DND-41 (cell line): ENCODE results near the gene PRSS38.

Experiments used
- ATAC-seq: fragments of 200-7000 bp; cut with Tn5 transposase; 3 replicates; pipeline ENCODE4 v1.9.1; 2021; ENCODE audit warnings: low read depth; ENCODE audit not compliant: insufficient read depth
- DNase-seq: peaks from one replicate; pipeline ENCODE4 v3.0.0-alpha.2; 2020
- H2AFZ ChIP-seq: 2 replicates; pipeline ENCODE4 v1.6.0; 2012; ENCODE audit warnings: low read depth, low read length
- H3K27ac ChIP-seq: 2 replicates; pipeline ENCODE4 v1.5.1; 2012; ENCODE audit warnings: low read length, inconsistent platforms
- H3K27me3 ChIP-seq: fragments of 200-600 bp; sonication (generic); 2 replicates; pipeline ENCODE4 v1.6.0; 2012; ENCODE audit warnings: low read length, mild to moderate bottlenecking, inconsistent platforms; ENCODE audit not compliant: insufficient read depth, poor library complexity
- H3K36me3 ChIP-seq: 2 replicates; pipeline ENCODE4 v1.5.1; 2012; ENCODE audit warnings: low read length, inconsistent platforms; ENCODE audit not compliant: insufficient read depth
- H3K4me1 ChIP-seq: 2 replicates; pipeline ENCODE4 v1.5.1; 2012; ENCODE audit warnings: mild to moderate bottlenecking, low read length; ENCODE audit not compliant: insufficient read depth
- H3K4me2 ChIP-seq: 2 replicates; pipeline ENCODE4 v1.6.0; 2012; ENCODE audit warnings: mild to moderate bottlenecking, moderate library complexity, low read length, inconsistent platforms; ENCODE audit not compliant: insufficient read depth
- H3K4me3 ChIP-seq, 2 experiments: fragments of 200-600 bp in 1 of 2; shearing (Covaris generic) in 1 of 2; 2 replicates each; pipeline ENCODE4 v1.5.1; 2012 to 2016; ENCODE audit warnings: inconsistent platforms in 2 of 2, low read length in 2 of 2, mild to moderate bottlenecking in 2 of 2, low read depth in 1 of 2, moderate library complexity in 1 of 2
- H3K79me2 ChIP-seq: 2 replicates; pipeline ENCODE4 v1.6.0; 2012; ENCODE audit warnings: low read length, inconsistent platforms; ENCODE audit not compliant: insufficient read depth
- H3K9ac ChIP-seq: 2 replicates; pipeline ENCODE4 v1.6.0; 2012; ENCODE audit warnings: low read depth, mild to moderate bottlenecking, inconsistent platforms, low read length, moderate library complexity
- H3K9me3 ChIP-seq: 2 replicates; pipeline ENCODE4 v1.5.1; 2012; ENCODE audit warnings: low read length, moderate library complexity, mild to moderate bottlenecking, inconsistent platforms; ENCODE audit not compliant: insufficient read depth, severe bottlenecking
- H4K20me1 ChIP-seq: 2 replicates; pipeline ENCODE4 v1.6.0; 2012; ENCODE audit warnings: low read length; ENCODE audit not compliant: insufficient read depth
- CTCF ChIP-seq: IDR thresholded peaks from 2 replicates; pipeline ENCODE4 v1.5.1; 2012; ENCODE audit warnings: borderline replicate concordance, low read length, moderate library complexity, mild to moderate bottlenecking; ENCODE audit not compliant: poor library complexity, severe bottlenecking; ENCODE audit errors: extremely low read depth
- EZH2 ChIP-seq: IDR thresholded peaks from 3 replicates; pipeline ENCODE4 v1.6.1; 2012; ENCODE audit warnings: borderline replicate concordance, low read depth, mild to moderate bottlenecking, moderate library complexity, low read length, inconsistent platforms; ENCODE audit not compliant: severe bottlenecking

PRSS38 gene

GRCh38 chr1:227797625-227798024 lies 17.9 kb upstream of the PRSS38 start:
- DNase-seq: no peak
- no peaks in the 10 kb centered on the region for H3K79me2 ChIP-seq
- ATAC-seq: no peak
- no peak overlapping the region for H3K9ac ChIP-seq
- no peaks in the 10 kb centered on the region for H3K9me3 ChIP-seq
- H3K4me1 ChIP-seq: no peaks in the 10 kb centered on the region
- no peak overlapping the region for H3K27ac ChIP-seq
- H3K36me3 ChIP-seq: no peaks in the 10 kb centered on the region
- H2AFZ ChIP-seq: no peak overlapping the region
- TF ChIP-seq EZH2 (no peak), CTCF (no peak)
- no peak overlapping the region for H3K4me2 ChIP-seq
- no peaks in the 10 kb centered on the region for H3K27me3 ChIP-seq
- H3K4me3 ChIP-seq: no peak overlapping the region
- no peaks in the 10 kb centered on the region for H4K20me1 ChIP-seq

GRCh38 chr1:227798078-227798802 lies 17.2 kb upstream of the PRSS38 start:
- no peaks in the 10 kb centered on the region for H3K36me3 ChIP-seq
- DNase-seq: no peak
- ATAC-seq: no peak
- H3K4me2 ChIP-seq: no peak overlapping the region
- no peak overlapping the region for H2AFZ ChIP-seq
- H3K79me2 ChIP-seq: no peaks in the 10 kb centered on the region
- H3K27ac ChIP-seq: no peak overlapping the region
- H3K4me3 ChIP-seq: no peak overlapping the region
- no peaks in the 10 kb centered on the region for H3K27me3 ChIP-seq
- TF ChIP-seq EZH2 (no peak), CTCF (no peak)
- no peaks in the 10 kb centered on the region for H4K20me1 ChIP-seq
- no peaks in the 10 kb centered on the region for H3K4me1 ChIP-seq
- H3K9me3 ChIP-seq: no peaks in the 10 kb centered on the region
- H3K9ac ChIP-seq: no peak overlapping the region

DNA sequence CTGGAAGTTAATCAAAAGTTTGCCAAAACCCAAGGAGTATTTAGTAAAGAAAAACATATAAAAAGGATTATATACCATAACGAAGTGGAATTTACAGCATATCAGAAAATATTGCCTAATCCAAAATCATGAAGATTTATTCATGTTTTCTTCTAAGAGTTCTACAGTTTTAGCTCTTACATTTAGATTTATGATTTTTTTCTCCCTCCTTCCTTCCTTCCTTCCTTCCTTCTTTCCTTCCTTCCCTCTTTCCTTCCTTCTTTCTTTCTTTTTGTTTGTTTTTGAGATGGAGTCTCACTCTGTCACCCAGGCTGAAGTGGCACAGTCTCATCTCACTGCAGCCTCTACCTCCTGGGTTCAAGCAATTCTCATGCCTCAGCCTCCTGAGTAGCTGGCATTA lies 15.7 kb upstream of the PRSS38 start:
- no peaks in the 10 kb centered on the region for H4K20me1 ChIP-seq
- no peak for ATAC-seq

More for the DNA sequence above, 15.7 kb upstream of the PRSS38 start:
- Histone ChIP-seq H3K9me3 (no peaks in the 10 kb centered on the region), H2AFZ (no peak overlapping the region), H3K4me3 (no peak overlapping the region), H3K36me3 (no peaks in the 10 kb centered on the region), H3K4me2 (no peak overlapping the region), H3K9ac (no peak overlapping the region), H3K79me2 (no peaks in the 10 kb centered on the region), H3K27me3 (no peaks in the 10 kb centered on the region), H3K27ac (no peak overlapping the region), H3K4me1 (no peaks in the 10 kb centered on the region)
- TF ChIP-seq CTCF (no peak), EZH2 (no peak)
- DNase-seq: no peak
